HepG2 (cell line): ENCODE results near the gene S100A7. TPM values are rescaled to one million over a fixed set of nuclear protein-coding genes. Genes with fewer than 3 reads are reported as not detected.

Source experiments
- CEBPZ ChIP-seq: IDR thresholded peaks from 2 replicates; pipeline ENCODE4 v1.6.1; 2012; ENCODE audit warnings: low read length, improper control_type of control experiment
- KDM6A ChIP-seq: IDR thresholded peaks from 2 replicates; pipeline ENCODE4 v1.6.1; 2016; ENCODE audit warnings: low read depth
- MXI1 ChIP-seq: IDR thresholded peaks from 3 replicates; pipeline ENCODE4 v1.6.1; 2012; ENCODE audit warnings: low read depth, low read length, inconsistent platforms, borderline replicate concordance
- NAIF1 ChIP-seq: sonication (generic); formaldehyde crosslinking; IDR thresholded peaks from 2 replicates; pipeline ENCODE4 v1.5.0; 2020; ENCODE audit warnings: mild to moderate bottlenecking, missing genetic modification reagents, borderline replicate concordance
- ZBTB8A ChIP-seq: sonication (generic); formaldehyde crosslinking; IDR thresholded peaks from 2 replicates; pipeline ENCODE4 v1.4.0; 2020; ENCODE audit warnings: mild to moderate bottlenecking, low read depth, missing genetic modification reagents, borderline replicate concordance
- ZFP82 ChIP-seq: sonication (generic); formaldehyde crosslinking; IDR thresholded peaks from 2 replicates; pipeline ENCODE4 v1.5.1; 2020; ENCODE audit warnings: mild to moderate bottlenecking, missing genetic modification reagents, borderline replicate concordance
- ZNF24 ChIP-seq: fragments of 450-650 bp; IDR thresholded peaks from 2 replicates; pipeline ENCODE4 v1.6.1; 2017; ENCODE audit warnings: antibody characterized with exemption, mild to moderate bottlenecking
- ZNF280D ChIP-seq: sonication (generic); formaldehyde crosslinking; IDR thresholded peaks from 2 replicates; pipeline ENCODE4 v1.5.1; 2020; ENCODE audit warnings: mild to moderate bottlenecking, missing genetic modification reagents
- ZNF598 ChIP-seq: sonication (generic); formaldehyde crosslinking; IDR thresholded peaks from 2 replicates; pipeline ENCODE4 v1.5.1; 2020; ENCODE audit warnings: mild to moderate bottlenecking, missing genetic modification reagents, borderline replicate concordance
- polyA plus RNA-seq, 8 experiments: library from polyadenylated mRNA; depleted of rRNA in 3 of 8; stranded (reverse) in 7 of 8; unstranded in 1 of 8; fragments of >200 nt; fragmentation: Illumina TruSeq in 4 of 8; extraction: Trizol in 4 of 8; gene quantifications; 2 replicates each; pipeline versions ENCODE4 v1.2.1 to v1.2.3, GENCODE V29; 2011 to 2016; ENCODE audit warnings: low read depth in 4 of 8, missing spikeins in 1 of 8, mixed read lengths in 1 of 8; ENCODE audit not compliant: insufficient read depth in 1 of 8
- total RNA-seq, 5 experiments: library from RNA; depleted of rRNA; stranded (reverse); fragments of >200 nt; fragmentation: Illumina TruSeq; extraction: Trizol; gene quantifications; 2 replicates each; pipeline ENCODE4 v1.2.3, GENCODE V29; 2016; ENCODE audit warnings: low read depth in 1 of 5

S100A7 gene
- total and polyA plus RNA-seq, 2 of the 13 experiments (the other 11 are each of a cell fraction or from before 2014, with no cell fraction given) = not detected

DNA sequence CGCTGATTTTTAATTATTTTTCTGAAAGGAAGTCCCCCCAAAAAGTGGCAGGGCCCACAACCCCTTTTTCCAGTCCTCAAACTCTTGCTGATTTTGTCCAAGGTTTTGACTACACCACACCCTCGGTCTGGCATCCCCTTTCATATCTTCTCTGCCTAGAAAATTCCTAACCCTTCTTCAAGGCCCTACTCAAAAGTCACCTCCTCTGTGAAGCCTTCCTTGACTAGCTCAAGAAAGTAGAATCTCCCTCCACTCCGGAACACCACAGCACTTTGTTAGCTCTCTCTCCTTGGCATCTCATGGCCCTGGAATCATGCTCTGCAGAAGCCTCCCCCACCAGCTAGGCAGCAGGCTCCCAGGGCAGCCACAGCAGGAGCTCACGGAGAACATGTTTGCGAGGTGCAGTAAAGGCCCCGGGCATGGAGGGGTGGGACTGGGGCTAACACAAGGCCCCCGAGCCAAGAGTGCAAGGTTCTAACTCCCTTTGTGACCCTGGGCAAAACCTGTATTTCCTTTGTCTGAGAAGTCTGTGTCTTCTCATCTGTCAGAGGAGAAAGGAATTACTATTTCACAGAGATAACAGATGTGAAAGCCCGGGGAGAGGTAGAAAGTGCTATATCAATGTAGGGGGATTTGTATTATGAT is 17.7 kb upstream of the S100A7 start (continued):
- TF ChIP-seq ZFP82 (no peak), ZNF24 (no peak), MXI1 (no peak), ZNF280D (CRISPR knock-in tag) (no peak), ZBTB8A (no peak), CEBPZ (no peak), KDM6A (no peak), ZNF598 (no peak), NAIF1 (no peak)
